ENCODE results near the gene KSR2.
"Not testable (repeated sequence)": the region's sequence is repeated elsewhere in the genome, so short reads cannot be mapped to it uniquely, and the experiment has no call there.

DNA sequence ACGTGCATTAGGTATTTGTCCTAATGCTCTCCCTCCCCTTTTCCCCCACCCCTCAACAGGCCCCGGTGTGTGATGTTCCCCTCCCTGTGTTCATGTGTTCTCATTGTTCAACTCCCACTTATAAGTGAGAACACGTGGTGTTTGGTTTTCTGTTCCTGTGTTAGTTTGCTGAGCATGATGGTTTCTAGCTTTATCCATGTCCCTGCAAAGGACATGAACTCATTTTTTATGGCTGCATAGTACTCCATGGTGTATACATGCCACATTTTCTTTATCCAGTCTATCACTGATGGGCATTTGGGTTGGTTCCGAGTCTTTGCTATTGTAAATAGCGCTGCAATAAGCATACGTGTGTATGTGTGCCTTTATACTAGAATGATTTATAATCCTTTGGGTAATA lies 168.1 kb downstream of the KSR2 start:
- TF ChIP-seq TAF1, SPI1, POLR2AphosphoS5 (IDR thresholded peaks at IDR 0.05; ENCODE audit: low read depth, low read length): not testable (repeated sequence)

Measured in GM12891 (cell line).